Activated CD4-positive, alpha-beta T cell treated with anti-CD3 and anti-CD28 coated beads for 24 hours (primary cell): ENCODE measurements around the gene NCOA5.

Experiments used
- DNase-seq, 2 donors: peaks; one replicate each; pipeline ENCODE4 v3.0.0-alpha.2; 2020; ENCODE audit warnings: low read depth in 2 of 2

Gene NCOA5

GRCh38 chr20:46017272-46017671, 72.5 kb downstream of the NCOA5 start:
- DNase-seq = no peak

- no peak for DNase-seq
These were observed 75.0 kb downstream of the NCOA5 start for GRCh38 chr20:46014517-46015396.

GRCh38 chr20:46013829-46014516, 75.8 kb downstream of the NCOA5 start:
- DNase-seq = peak; percentile 53 to 58

- DNase-seq = no peak
These were observed 76.4 kb downstream of the NCOA5 start for GRCh38 chr20:46013322-46013828.

GRCh38 chr20:46012921-46013320, 76.8 kb downstream of the NCOA5 start:
- DNase-seq = no peak

- peak in 1 of 2 donors; percentile 48 for DNase-seq
These were observed 77.9 kb downstream of the NCOA5 start for GRCh38 chr20:46011631-46012482.
